Measurements from ENCODE around the gene PAX4. TPM values are rescaled to one million over a fixed set of nuclear protein-coding genes. Genes with fewer than 3 reads are reported as not detected.

Gene PAX4
- total RNA-seq, 1 experiment from 2014 or later, result not detected

DNA sequence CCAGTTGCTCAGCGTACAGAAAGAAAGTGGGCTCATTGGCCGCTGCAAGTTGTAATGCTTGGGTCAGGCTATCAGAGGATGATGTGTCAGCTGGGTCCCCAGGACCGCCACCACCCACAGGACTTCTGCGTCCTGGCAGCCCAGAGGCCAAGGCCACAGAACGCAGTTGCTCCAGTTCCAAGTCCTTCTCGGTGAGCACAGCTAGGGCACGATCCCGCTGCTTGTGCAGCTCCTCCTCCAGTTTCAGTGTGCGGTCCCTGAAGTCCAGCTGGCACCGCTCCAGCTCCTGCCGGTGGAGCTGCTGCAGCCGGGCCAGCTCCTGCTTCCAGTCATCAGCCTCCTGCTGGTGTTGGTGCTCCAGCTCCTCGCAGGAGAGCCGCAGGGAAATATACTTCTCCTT is 35.6 kb downstream of the PAX4 start:
- Histone ChIP-seq H4K20me1 (ENCODE audit: insufficient read depth) (no peaks in the 10 kb centered on the region; the same call in 1 of the 2 replicates), H3K27ac (ENCODE audit: low read depth, low read length) (no peak overlapping the region), H2AFZ (ENCODE audit: low read depth, low read length, poor library complexity, severe bottlenecking) (no peak overlapping the region), H3K9me3 (ENCODE audit: control insufficient read depth in 1 of 2, insufficient read depth in 1 of 2, low read depth in 1 of 2, low read length in 2 of 2) (no peaks in the 10 kb centered on the region), H3K4me1 (ENCODE audit: control insufficient read depth in 1 of 2, insufficient read depth in 2 of 2, low read length in 2 of 2) (peaks cover 12 to 25% of the 10 kb centered on the region in 2 experiments; a peak in 3 of 4 replicates), H3K27me3 (ENCODE audit: insufficient read depth, low read length) (no peaks in the 10 kb centered on the region), H3K4me2 (ENCODE audit: low read length) (no peak overlapping the region), H3K79me2 (ENCODE audit: insufficient read depth, low read length) (peaks cover 28% of the 10 kb centered on the region), H3K4me3 (replicated peaks in 1 of 2; ENCODE audit: low read depth in 1 of 2, low read length in 2 of 2) (no peak overlapping the region), H3K36me3 (ENCODE audit: control insufficient read depth in 1 of 2, insufficient read depth in 2 of 2, low read length in 2 of 2) (peaks cover 5 to 14% of the 10 kb centered on the region in 2 experiments; a peak in 2 of 4 replicates), H3K9ac (ENCODE audit: low read length) (no peak overlapping the region), H3K9me2 (ENCODE audit: insufficient read depth) (no peaks in the 10 kb centered on the region)
- ChIA-PET POLR2A (no interaction called here), RAD21 (ENCODE audit: low non-redundant PET in 1 of 2, low total read pairs in 2 of 2, uncharacterized antibody in 2 of 2, unreplicated experiment in 2 of 2) (no interaction called here), CTCF (no interaction called here)
- ATAC-seq (no peak), DNase-seq (ENCODE audit: low read depth, low spot score) (no peak)
- no TSS peak for BruUV-seq (replicated peaks)
- TF ChIP-seq, protein P1, sequence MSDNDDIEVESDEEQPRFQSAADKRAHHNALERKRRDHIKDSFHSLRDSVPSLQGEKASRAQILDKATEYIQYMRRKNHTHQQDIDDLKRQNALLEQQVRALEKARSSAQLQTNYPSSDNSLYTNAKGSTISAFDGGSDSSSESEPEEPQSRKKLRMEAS (IDR thresholded peaks at IDR 0.05), result no peak
- no peak for TF ChIP-seq FOSL1 (IDR thresholded peaks at IDR 0.05; ENCODE audit: low read depth)
- TF ChIP-seq ZFX (IDR thresholded peaks at IDR 0.05), result no peak
- TF ChIP-seq, protein P2, sequence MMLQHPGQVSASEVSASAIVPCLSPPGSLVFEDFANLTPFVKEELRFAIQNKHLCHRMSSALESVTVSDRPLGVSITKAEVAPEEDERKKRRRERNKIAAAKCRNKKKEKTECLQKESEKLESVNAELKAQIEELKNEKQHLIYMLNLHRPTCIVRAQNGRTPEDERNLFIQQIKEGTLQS (IDR thresholded peaks at IDR 0.05), result no peak
- no peak for TF ChIP-seq SIN3A (IDR thresholded peaks at IDR 0.05; ENCODE audit: low read depth)
- intact Hi-C loops (cut with micrococcal nuclease), result no loop called here

DNA sequence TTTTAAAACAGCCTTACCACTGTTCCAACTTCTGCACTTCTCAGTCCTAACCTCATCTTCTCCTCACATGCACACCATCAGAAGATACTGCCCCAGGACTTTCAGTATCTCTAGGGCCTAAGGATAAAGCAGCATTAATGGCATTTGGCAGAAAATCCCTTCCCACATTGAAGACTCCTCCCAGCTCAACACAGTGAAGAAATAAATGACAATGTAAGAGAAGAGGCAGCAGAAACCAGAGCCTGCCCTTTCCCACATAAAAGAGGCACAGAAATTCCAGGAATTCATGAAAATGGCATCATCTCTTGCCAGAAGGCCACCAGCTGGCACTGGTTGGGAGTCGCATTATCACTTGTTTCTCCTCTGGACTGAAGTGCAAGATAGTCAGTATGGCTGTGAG is 36.2 kb downstream of the PAX4 start:
- H3K4me2 ChIP-seq (ENCODE audit: low read length), result no peak overlapping the region
- ATAC-seq, result no peak
- no TSS peak for BruUV-seq (replicated peaks)
- H3K9ac ChIP-seq (ENCODE audit: low read length), result no peak overlapping the region
- H3K27ac ChIP-seq (ENCODE audit: low read depth, low read length), result no peak overlapping the region
- H3K9me3 ChIP-seq (ENCODE audit: control insufficient read depth in 1 of 2, insufficient read depth in 1 of 2, low read depth in 1 of 2, low read length in 2 of 2), result no peaks in the 10 kb centered on the region
- TF ChIP-seq TCF7L2 (IDR thresholded peaks at IDR 0.05; ENCODE audit: borderline replicate concordance, extremely low read depth, insufficient read depth, insufficient read length), result no peak
- POLR2A ChIA-PET, result no interaction called here
- no peak for DNase-seq (ENCODE audit: low read depth, low spot score)
- no peak overlapping the region for H3K4me3 ChIP-seq (replicated peaks in 1 of 2; ENCODE audit: low read depth in 1 of 2, low read length in 2 of 2)
- H3K4me1 ChIP-seq (ENCODE audit: control insufficient read depth in 1 of 2, insufficient read depth in 2 of 2, low read length in 2 of 2), result peaks cover 12 to 24% of the 10 kb centered on the region in 2 experiments; a peak in 3 of 4 replicates
- no peak overlapping the region for H2AFZ ChIP-seq (ENCODE audit: low read depth, low read length, poor library complexity, severe bottlenecking)
- RAD21 ChIA-PET (ENCODE audit: low non-redundant PET in 1 of 2, low total read pairs in 2 of 2, uncharacterized antibody in 2 of 2, unreplicated experiment in 2 of 2), result no interaction called here
- intact Hi-C loops (cut with micrococcal nuclease), result no loop called here
- H3K79me2 ChIP-seq (ENCODE audit: insufficient read depth, low read length), result peaks cover 28% of the 10 kb centered on the region
- no peaks in the 10 kb centered on the region; the same call in 1 of the 2 replicates for H4K20me1 ChIP-seq (ENCODE audit: insufficient read depth)
- CTCF ChIA-PET, result no interaction called here
- H3K9me2 ChIP-seq (ENCODE audit: insufficient read depth), result no peaks in the 10 kb centered on the region
- no peaks in the 10 kb centered on the region for H3K27me3 ChIP-seq (ENCODE audit: insufficient read depth, low read length)
- H3K36me3 ChIP-seq (ENCODE audit: control insufficient read depth in 1 of 2, insufficient read depth in 2 of 2, low read length in 2 of 2), result peaks cover 5 to 14% of the 10 kb centered on the region in 2 experiments; a peak in 2 of 4 replicates

All from HCT116 (cell line).